SK-N-SH treated with all-trans-retinoic acid at 6 μM for 48 hours (cell line): ENCODE measurements around the gene BEGAIN.

Experiments used
- ATAC-seq: fragments of 200-7000 bp; cut with Tn5 transposase; 3 replicates; pipeline ENCODE4 v1.9.1; 2020; ENCODE audit warnings: mild to moderate bottlenecking, moderate library complexity
- ARNTL ChIP-seq: fragments of 450-650 bp; formaldehyde crosslinking; IDR thresholded peaks from 2 replicates; pipeline ENCODE4 v1.5.0; 2020; ENCODE audit warnings: low read depth, mild to moderate bottlenecking, moderate library complexity, borderline replicate concordance
- BACH2 ChIP-seq: fragments of 250-450 bp; sonication (Bioruptor Pico); IDR thresholded peaks from 2 replicates; pipeline ENCODE4 v1.9.0; 2021; ENCODE audit warnings: mild to moderate bottlenecking, borderline replicate concordance
- CREB5 ChIP-seq: fragments of 250-450 bp; sonication (Bioruptor Pico); IDR thresholded peaks from 2 replicates; pipeline ENCODE4 v1.5.1; 2020; ENCODE audit warnings: low read depth, mild to moderate bottlenecking, moderate library complexity
- CSDC2 ChIP-seq: fragments of 250-450 bp; sonication (Bioruptor Pico); IDR thresholded peaks from 2 replicates; pipeline ENCODE4 v1.5.0; 2020; ENCODE audit warnings: mild to moderate bottlenecking, moderate library complexity
- ESRRG ChIP-seq: fragments of 250-450 bp; sonication (Bioruptor Pico); IDR thresholded peaks from 2 replicates; pipeline ENCODE4 v1.6.1; 2021; ENCODE audit warnings: mild to moderate bottlenecking
- ISL1 ChIP-seq: fragments of 250-450 bp; sonication (Bioruptor Pico); IDR thresholded peaks from 2 replicates; pipeline ENCODE4 v2.1.2; 2022; ENCODE audit warnings: mild to moderate bottlenecking, moderate library complexity
- OSR1 ChIP-seq: fragments of 250-450 bp; sonication (Bioruptor Pico); IDR thresholded peaks from 2 replicates; pipeline ENCODE4 v1.8.0; 2022; ENCODE audit warnings: moderate library complexity, mild to moderate bottlenecking, inconsistent platforms
- POU6F1 ChIP-seq: fragments of 250-450 bp; sonication (Bioruptor Pico); IDR thresholded peaks from 2 replicates; pipeline ENCODE4 v1.8.0; 2021; ENCODE audit warnings: low read depth, mild to moderate bottlenecking, moderate library complexity, borderline replicate concordance
- PPARA ChIP-seq: fragments of 250-450 bp; sonication (Bioruptor Pico); IDR thresholded peaks from 2 replicates; pipeline ENCODE4 v1.5.0; 2020; ENCODE audit warnings: mild to moderate bottlenecking, borderline replicate concordance
- RARB ChIP-seq: fragments of 250-450 bp; sonication (Bioruptor Pico); IDR thresholded peaks from 2 replicates; pipeline ENCODE4 v1.8.0; 2021; ENCODE audit warnings: mild to moderate bottlenecking, moderate library complexity
- SNAI2 ChIP-seq: fragments of 250-450 bp; sonication (Bioruptor Pico); IDR thresholded peaks from 2 replicates; pipeline ENCODE4 v1.5.0; 2020; ENCODE audit warnings: mild to moderate bottlenecking, moderate library complexity
- TCF4 ChIP-seq: fragments of 250-450 bp; sonication (Bioruptor Pico); IDR thresholded peaks from 2 replicates; pipeline ENCODE4 v1.8.0; 2021; ENCODE audit warnings: mild to moderate bottlenecking, moderate library complexity, borderline replicate concordance
- TOX ChIP-seq: fragments of 250-450 bp; sonication (Bioruptor Pico); IDR thresholded peaks from 2 replicates; pipeline ENCODE4 v1.8.0; 2021; ENCODE audit warnings: mild to moderate bottlenecking, moderate library complexity, borderline replicate concordance
- TSHZ2 ChIP-seq: fragments of 250-450 bp; sonication (Bioruptor Pico); IDR thresholded peaks from 2 replicates; pipeline ENCODE4 v1.5.0; 2020; ENCODE audit warnings: mild to moderate bottlenecking, moderate library complexity
- ZFP30 ChIP-seq: fragments of 450-650 bp; formaldehyde crosslinking; IDR thresholded peaks from 2 replicates; pipeline ENCODE4 v1.5.0; 2022; ENCODE audit warnings: mild to moderate bottlenecking, moderate library complexity
- ZNF565 ChIP-seq: fragments of 450-650 bp; formaldehyde crosslinking; conservative IDR thresholded peaks from 2 replicates; pipeline ENCODE4 v1.5.0; 2020; ENCODE audit warnings: low read depth, mild to moderate bottlenecking, moderate library complexity
- ZNF70 ChIP-seq: fragments of 450-650 bp; formaldehyde crosslinking; IDR thresholded peaks from 2 replicates; pipeline ENCODE4 v1.5.0; 2020; ENCODE audit warnings: mild to moderate bottlenecking, moderate library complexity
- ZNF8 ChIP-seq: fragments of 450-650 bp; formaldehyde crosslinking; IDR thresholded peaks from 2 replicates; pipeline ENCODE4 v1.5.0; 2020; ENCODE audit warnings: mild to moderate bottlenecking, moderate library complexity
- TF ChIP-seq, protein P1 (sequence below): fragments of 250-450 bp; sonication (Bioruptor Pico); IDR thresholded peaks from 2 replicates; pipeline ENCODE4 v1.5.1; 2021; ENCODE audit warnings: mild to moderate bottlenecking, moderate library complexity
- TF ChIP-seq, protein P2 (sequence below): fragments of 250-450 bp; sonication (Bioruptor Pico); IDR thresholded peaks from 2 replicates; pipeline ENCODE4 v1.8.0; 2020; ENCODE audit warnings: mild to moderate bottlenecking, moderate library complexity, borderline replicate concordance

The BEGAIN gene

DNA sequence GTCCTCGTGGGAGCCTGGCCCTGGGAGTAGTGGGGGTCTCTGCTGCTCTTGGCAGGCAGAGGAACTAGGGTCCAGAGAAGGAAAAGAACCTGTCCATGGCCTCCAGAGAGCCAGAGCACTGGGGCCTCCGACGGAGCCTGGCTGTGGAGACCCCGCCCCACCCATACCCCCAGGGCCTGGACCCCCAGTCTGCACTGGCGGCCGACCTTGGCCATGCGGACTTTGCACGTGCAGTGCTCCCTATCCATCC lies 1.1 kb downstream of the BEGAIN start (continued):
- TF ChIP-seq RARB (CRISPR knock-in tag), result no peak

DNA sequence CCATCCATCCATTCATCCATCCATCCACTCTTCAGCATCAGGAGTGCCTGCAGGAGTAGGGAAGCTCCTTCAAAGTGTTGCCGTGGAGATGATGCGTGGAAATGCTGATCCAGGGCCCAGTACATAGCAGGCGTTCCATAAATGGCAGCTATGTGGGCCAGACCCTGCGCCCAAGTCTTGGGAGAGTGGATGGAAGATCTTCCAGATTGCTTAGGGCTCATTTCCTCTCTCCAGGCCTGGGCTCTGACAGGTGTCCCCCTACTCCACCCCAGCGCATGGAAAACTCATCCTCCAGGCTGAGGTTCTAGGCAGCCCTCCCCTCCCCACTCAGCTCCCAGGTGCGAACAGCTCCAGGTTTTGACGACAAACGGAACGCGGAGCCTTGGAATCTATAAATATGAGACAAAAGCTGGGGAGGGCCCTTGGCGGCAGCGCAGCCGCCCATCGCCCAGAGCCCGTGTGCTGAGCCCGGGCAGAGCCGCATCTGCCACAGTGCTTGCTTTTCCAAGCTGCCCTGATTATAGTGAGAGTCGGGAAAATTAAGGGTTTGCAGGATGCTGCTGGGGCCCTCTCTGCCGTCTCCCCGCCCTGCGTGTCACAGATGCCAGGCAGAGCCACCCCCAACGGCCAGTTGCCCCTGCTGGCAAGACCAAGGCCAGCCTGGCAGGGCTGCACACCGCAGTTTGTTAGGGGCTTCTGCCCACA lies 1.6 kb downstream of the BEGAIN start:
- TF ChIP-seq ZNF70 (no peak), ISL1 (CRISPR knock-in tag) (no peak), TOX (no peak)
- no peak for ATAC-seq

DNA sequence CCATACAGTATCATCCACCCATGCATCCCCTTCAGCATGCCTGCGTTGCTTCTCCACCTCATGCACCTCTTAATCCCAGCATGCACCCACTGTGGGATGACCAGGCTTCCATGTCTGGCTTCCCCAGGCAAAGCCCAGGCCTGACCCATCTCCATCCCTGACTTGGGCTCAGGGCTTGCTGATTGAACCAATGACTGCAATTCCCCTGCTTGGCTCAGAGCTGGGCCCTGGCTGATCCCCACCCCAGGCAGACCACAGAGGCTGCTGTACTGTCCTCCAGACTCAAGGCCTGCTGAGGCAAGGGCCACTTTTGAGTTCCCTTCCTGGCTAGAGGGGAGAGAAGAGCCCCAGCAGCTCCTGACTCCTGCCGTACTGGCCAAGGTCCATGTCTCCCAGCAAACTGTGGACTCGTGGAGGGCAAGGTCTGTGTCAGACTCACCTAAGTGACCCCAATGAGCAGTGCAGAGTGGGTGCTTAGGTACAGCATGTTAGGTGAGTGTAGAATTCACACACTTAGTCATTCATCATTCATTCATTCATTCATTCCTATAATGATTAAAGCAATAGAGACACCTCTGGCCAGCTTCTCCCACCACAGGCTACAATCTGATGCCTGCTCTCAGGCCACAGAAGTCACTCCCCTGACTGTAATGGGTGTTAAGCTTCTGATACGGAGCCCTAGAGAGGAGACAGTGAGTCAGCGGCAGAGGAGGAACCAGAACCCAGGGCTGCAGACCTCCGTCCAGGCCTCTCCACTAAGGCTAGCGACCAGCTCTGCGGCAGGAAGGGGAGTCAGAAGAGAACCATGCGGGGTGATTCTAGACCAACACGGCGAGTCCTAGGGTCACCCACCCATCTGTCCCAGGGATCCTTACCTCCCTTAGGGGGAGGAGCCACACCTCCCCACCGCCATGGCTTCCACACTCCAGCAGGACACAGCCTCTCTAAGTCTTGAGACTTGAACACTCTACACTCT lies 2.9 kb downstream of the BEGAIN start:
- no peak for TF ChIP-seq ZNF8 (CRISPR knock-in tag)
- TF ChIP-seq SNAI2 (CRISPR knock-in tag), result no peak
- no peak for TF ChIP-seq CSDC2 (CRISPR knock-in tag)
- no peak for TF ChIP-seq ARNTL
- no peak for TF ChIP-seq ZFP30 (CRISPR knock-in tag)
- TF ChIP-seq ISL1 (CRISPR knock-in tag), result no peak
- ATAC-seq, result no peak

DNA sequence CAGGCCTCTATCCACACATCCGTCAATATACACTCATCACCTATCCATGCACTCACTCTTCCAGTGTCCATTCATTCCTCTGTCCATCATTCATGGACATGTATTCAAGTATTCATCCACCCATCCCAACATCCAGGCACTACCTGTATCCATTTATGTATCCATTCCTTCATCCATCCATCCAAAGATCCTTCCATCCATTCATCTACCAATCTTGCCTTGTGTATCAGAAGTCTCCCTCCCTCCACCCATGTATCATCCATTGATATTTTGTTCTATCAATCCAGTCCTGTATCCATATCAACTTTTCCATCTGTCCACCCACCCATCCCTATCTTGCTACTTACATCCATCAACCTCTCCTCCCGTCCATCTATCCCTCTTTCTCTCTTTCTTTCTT lies 4.0 kb downstream of the BEGAIN start:
- no peak for TF ChIP-seq BACH2 (CRISPR knock-in tag)
- no peak for TF ChIP-seq SNAI2 (CRISPR knock-in tag)
- TF ChIP-seq ARNTL, result no peak
- no peak for TF ChIP-seq ESRRG (CRISPR knock-in tag)
- TF ChIP-seq TSHZ2, result no peak
- TF ChIP-seq TCF4 (CRISPR knock-in tag), result no peak
- TF ChIP-seq POU6F1, result no peak
- TF ChIP-seq ZNF8 (CRISPR knock-in tag), result no peak
- no peak for TF ChIP-seq PPARA (CRISPR knock-in tag)
- TF ChIP-seq ZNF70, result no peak
- no peak for TF ChIP-seq OSR1
- TF ChIP-seq CSDC2 (CRISPR knock-in tag), result no peak
- TF ChIP-seq CREB5 (CRISPR knock-in tag), result no peak
- TF ChIP-seq, protein P1, sequence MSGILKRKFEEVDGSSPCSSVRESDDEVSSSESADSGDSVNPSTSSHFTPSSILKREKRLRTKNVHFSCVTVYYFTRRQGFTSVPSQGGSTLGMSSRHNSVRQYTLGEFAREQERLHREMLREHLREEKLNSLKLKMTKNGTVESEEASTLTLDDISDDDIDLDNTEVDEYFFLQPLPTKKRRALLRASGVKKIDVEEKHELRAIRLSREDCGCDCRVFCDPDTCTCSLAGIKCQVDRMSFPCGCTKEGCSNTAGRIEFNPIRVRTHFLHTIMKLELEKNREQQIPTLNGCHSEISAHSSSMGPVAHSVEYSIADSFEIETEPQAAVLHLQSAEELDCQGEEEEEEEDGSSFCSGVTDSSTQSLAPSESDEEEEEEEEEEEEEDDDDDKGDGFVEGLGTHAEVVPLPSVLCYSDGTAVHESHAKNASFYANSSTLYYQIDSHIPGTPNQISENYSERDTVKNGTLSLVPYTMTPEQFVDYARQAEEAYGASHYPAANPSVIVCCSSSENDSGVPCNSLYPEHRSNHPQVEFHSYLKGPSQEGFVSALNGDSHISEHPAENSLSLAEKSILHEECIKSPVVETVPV (CRISPR knock-in tag), result no peak
- no peak for TF ChIP-seq ISL1 (CRISPR knock-in tag)
- TF ChIP-seq ZNF565 (CRISPR knock-in tag), result no peak
- TF ChIP-seq, protein P2, sequence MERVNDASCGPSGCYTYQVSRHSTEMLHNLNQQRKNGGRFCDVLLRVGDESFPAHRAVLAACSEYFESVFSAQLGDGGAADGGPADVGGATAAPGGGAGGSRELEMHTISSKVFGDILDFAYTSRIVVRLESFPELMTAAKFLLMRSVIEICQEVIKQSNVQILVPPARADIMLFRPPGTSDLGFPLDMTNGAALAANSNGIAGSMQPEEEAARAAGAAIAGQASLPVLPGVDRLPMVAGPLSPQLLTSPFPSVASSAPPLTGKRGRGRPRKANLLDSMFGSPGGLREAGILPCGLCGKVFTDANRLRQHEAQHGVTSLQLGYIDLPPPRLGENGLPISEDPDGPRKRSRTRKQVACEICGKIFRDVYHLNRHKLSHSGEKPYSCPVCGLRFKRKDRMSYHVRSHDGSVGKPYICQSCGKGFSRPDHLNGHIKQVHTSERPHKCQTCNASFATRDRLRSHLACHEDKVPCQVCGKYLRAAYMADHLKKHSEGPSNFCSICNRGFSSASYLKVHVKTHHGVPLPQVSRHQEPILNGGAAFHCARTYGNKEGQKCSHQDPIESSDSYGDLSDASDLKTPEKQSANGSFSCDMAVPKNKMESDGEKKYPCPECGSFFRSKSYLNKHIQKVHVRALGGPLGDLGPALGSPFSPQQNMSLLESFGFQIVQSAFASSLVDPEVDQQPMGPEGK, result no peak
- no peak for ATAC-seq
